GM12878 (cell line): ENCODE data around the gene AGAP2.

Experiments used
- ASH2L ChIP-seq: fragments of 300-600, 200-600 bp; sonication (generic); IDR thresholded peaks from 2 replicates; pipeline ENCODE4 v1.6.1; 2017; ENCODE audit warnings: low read depth, mild to moderate bottlenecking, borderline replicate concordance
- BHLHE40 ChIP-seq, 2 experiments: fragments of 450-650 bp in 1 of 2; IDR thresholded peaks; 2 replicates each; pipeline ENCODE4 v1.6.1; 2011 to 2017; ENCODE audit warnings: low read depth in 2 of 2, borderline replicate concordance in 1 of 2, improper control_type of control experiment in 1 of 2, low read length in 1 of 2, mild to moderate bottlenecking in 1 of 2
- BMI1 ChIP-seq: fragments of 450-650 bp; IDR thresholded peaks from 2 replicates; pipeline ENCODE4 v1.6.1; 2016; ENCODE audit warnings: mild to moderate bottlenecking, moderate library complexity, borderline replicate concordance
- EGR1 ChIP-seq, 2 experiments: IDR thresholded peaks; 1 replicate in 1 of 2; 2 replicates in 1 of 2; pipeline ENCODE4 v1.6.1; 2011 to 2012; ENCODE audit warnings: low read depth in 2 of 2, low read length in 2 of 2, borderline replicate concordance in 1 of 2, mild to moderate bottlenecking in 1 of 2, moderate library complexity in 1 of 2
- EP300 ChIP-seq, 2 experiments: fragments of 150-350 bp in 1 of 2; IDR thresholded peaks; 2 replicates each; pipeline ENCODE4 v1.6.1; 2011 to 2012; ENCODE audit warnings: low read depth in 2 of 2, low read length in 2 of 2, borderline replicate concordance in 1 of 2, improper control_type of control experiment in 1 of 2, inconsistent platforms in 1 of 2; ENCODE audit not compliant: control insufficient read depth in 1 of 2
- EZH2 ChIP-seq: IDR thresholded peaks from 2 replicates; pipeline ENCODE4 v1.6.1; 2012; ENCODE audit warnings: low read depth, mild to moderate bottlenecking, control low read depth, inconsistent platforms, low read length, borderline replicate concordance; ENCODE audit not compliant: control insufficient read depth
- JUNB ChIP-seq: IDR thresholded peaks from 2 replicates; pipeline ENCODE4 v1.6.1; 2016; ENCODE audit warnings: antibody characterized with exemption, mild to moderate bottlenecking
- MXI1 ChIP-seq: fragments of 150-350 bp; IDR thresholded peaks from 2 replicates; pipeline ENCODE4 v1.6.1; 2011; ENCODE audit warnings: low read depth, mild to moderate bottlenecking, inconsistent platforms, low read length, improper control_type of control experiment
- POLR2A ChIP-seq: IDR thresholded peaks from 2 replicates; pipeline ENCODE4 v1.6.1; 2011; ENCODE audit warnings: low read depth, mild to moderate bottlenecking, low read length
- POU2F2 ChIP-seq: IDR thresholded peaks from 3 replicates; pipeline ENCODE4 v1.6.1; 2011; ENCODE audit warnings: low read depth, mild to moderate bottlenecking, low read length, borderline replicate concordance
- SIN3A ChIP-seq: IDR thresholded peaks from 2 replicates; pipeline ENCODE4 v1.6.1; 2012; ENCODE audit warnings: low read depth, low read length, improper control_type of control experiment
- TCF7 ChIP-seq: IDR thresholded peaks from 2 replicates; pipeline ENCODE4 v1.6.1; 2014; ENCODE audit warnings: antibody characterized with exemption, borderline replicate concordance
- TF ChIP-seq, protein P1 (sequence below), 3 experiments: IDR thresholded peaks in 2 of 3; conservative IDR thresholded peaks in 1 of 3; 2 replicates each; pipeline ENCODE4 v1.5.1; 2011; ENCODE audit warnings: low read depth in 3 of 3, low read length in 3 of 3, mild to moderate bottlenecking in 3 of 3, control low read depth in 2 of 3, moderate library complexity in 2 of 3, inconsistent platforms in 1 of 3, mixed read lengths in 1 of 3; ENCODE audit not compliant: control insufficient read depth in 2 of 3, insufficient read depth in 1 of 3; ENCODE audit errors: extremely low read depth in 1 of 3
- TF ChIP-seq, protein P2 (sequence below): IDR thresholded peaks from 2 replicates; pipeline ENCODE4 v1.6.1; 2012; ENCODE audit warnings: low read length, inconsistent platforms

DNA sequence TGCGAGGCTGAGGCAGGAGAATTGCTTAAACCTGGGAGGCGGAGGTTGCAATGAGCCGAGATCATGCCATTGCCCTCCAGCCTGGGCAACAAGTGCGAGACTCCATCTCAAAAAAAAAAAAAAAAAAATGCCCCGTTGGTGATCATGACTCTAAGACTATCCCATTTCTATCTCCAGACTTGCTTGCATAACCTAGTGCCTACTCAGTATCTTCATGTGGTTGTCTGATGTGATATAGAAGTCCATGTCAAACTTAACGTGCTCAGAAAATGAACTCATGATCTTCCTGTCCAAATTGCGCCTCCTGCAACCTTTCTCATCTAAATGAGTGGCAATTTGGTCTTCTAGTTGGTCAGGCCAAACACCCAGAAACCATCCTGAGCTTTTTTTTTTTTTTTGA, 39.4 kb upstream of the AGAP2 start:
- TF ChIP-seq POU2F2 = no peak
- no peak for TF ChIP-seq POLR2A
- TF ChIP-seq, protein P1, sequence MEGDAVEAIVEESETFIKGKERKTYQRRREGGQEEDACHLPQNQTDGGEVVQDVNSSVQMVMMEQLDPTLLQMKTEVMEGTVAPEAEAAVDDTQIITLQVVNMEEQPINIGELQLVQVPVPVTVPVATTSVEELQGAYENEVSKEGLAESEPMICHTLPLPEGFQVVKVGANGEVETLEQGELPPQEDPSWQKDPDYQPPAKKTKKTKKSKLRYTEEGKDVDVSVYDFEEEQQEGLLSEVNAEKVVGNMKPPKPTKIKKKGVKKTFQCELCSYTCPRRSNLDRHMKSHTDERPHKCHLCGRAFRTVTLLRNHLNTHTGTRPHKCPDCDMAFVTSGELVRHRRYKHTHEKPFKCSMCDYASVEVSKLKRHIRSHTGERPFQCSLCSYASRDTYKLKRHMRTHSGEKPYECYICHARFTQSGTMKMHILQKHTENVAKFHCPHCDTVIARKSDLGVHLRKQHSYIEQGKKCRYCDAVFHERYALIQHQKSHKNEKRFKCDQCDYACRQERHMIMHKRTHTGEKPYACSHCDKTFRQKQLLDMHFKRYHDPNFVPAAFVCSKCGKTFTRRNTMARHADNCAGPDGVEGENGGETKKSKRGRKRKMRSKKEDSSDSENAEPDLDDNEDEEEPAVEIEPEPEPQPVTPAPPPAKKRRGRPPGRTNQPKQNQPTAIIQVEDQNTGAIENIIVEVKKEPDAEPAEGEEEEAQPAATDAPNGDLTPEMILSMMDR (IDR thresholded peaks at IDR 0.05 in 2 of 3, conservative IDR thresholded peaks at IDR 0.05 in 1 of 3; ENCODE audit: control insufficient read depth in 2 of 3, extremely low read depth in 1 of 3, insufficient read depth in 1 of 3, low read depth in 3 of 3, low read length in 3 of 3) = no peak
- TF ChIP-seq TCF7 = no peak
- no peak for TF ChIP-seq BHLHE40 (IDR thresholded peaks at IDR 0.05; ENCODE audit: borderline replicate concordance in 1 of 2, low read depth in 2 of 2, low read length in 1 of 2)
- TF ChIP-seq JUNB = no peak
- TF ChIP-seq, protein P2, sequence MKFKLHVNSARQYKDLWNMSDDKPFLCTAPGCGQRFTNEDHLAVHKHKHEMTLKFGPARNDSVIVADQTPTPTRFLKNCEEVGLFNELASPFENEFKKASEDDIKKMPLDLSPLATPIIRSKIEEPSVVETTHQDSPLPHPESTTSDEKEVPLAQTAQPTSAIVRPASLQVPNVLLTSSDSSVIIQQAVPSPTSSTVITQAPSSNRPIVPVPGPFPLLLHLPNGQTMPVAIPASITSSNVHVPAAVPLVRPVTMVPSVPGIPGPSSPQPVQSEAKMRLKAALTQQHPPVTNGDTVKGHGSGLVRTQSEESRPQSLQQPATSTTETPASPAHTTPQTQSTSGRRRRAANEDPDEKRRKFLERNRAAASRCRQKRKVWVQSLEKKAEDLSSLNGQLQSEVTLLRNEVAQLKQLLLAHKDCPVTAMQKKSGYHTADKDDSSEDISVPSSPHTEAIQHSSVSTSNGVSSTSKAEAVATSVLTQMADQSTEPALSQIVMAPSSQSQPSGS = no peak
- TF ChIP-seq ASH2L = no peak
- TF ChIP-seq EGR1 (IDR thresholded peaks at IDR 0.05; ENCODE audit: borderline replicate concordance in 1 of 2, low read depth in 2 of 2, low read length in 2 of 2) = no peak
- TF ChIP-seq EZH2 = no peak
- no peak for TF ChIP-seq MXI1
- TF ChIP-seq BMI1 = no peak
- TF ChIP-seq EP300 (IDR thresholded peaks at IDR 0.05; ENCODE audit: borderline replicate concordance in 1 of 2, control insufficient read depth in 1 of 2, low read depth in 2 of 2, low read length in 2 of 2) = no peak
- TF ChIP-seq SIN3A = no peak
